MG63 (cell line): ENCODE measurements around the gene RBAK. TPM values are rescaled to one million over a fixed set of nuclear protein-coding genes. Genes with fewer than 3 reads are reported as not detected.
"Not testable (repeated sequence)": the region's sequence is repeated elsewhere in the genome, so short reads cannot be mapped to it uniquely, and the experiment has no call there.

Experiments
- DNase-seq: peaks from one replicate; pipeline ENCODE4 v3.0.0-alpha.2; 2020
- H3K27me3 ChIP-seq: fragments of 250-450 bp; sonication (Bioruptor Pico); 2 replicates; pipeline ENCODE4 v1.5.1; 2020; ENCODE audit warnings: mild to moderate bottlenecking, moderate library complexity
- H3K36me3 ChIP-seq: fragments of 250-450 bp; sonication (Bioruptor Pico); 2 replicates; pipeline ENCODE4 v1.5.1; 2020; ENCODE audit warnings: mild to moderate bottlenecking, moderate library complexity
- H3K4me3 ChIP-seq: fragments of 250-450 bp; sonication (Bioruptor Pico); 2 replicates; pipeline ENCODE4 v1.5.1; 2020; ENCODE audit warnings: mild to moderate bottlenecking, moderate library complexity
- H3K9me3 ChIP-seq: fragments of 250-450 bp; sonication (Bioruptor Pico); 2 replicates; pipeline ENCODE4 v1.5.1; 2020; ENCODE audit warnings: mild to moderate bottlenecking, moderate library complexity
- total RNA-seq: library from RNA; depleted of rRNA; stranded (reverse); fragments of >200 nt; shearing (Covaris generic); gene quantifications from 2 replicates; pipeline ENCODE4 v1.2.3, GENCODE V29; 2014; ENCODE audit warnings: low replicate concordance; rRNA removed

The RBAK gene
- total RNA-seq, 1 experiment from 2014 or later, result 1.3 TPM

- H3K4me3 ChIP-seq, H3K36me3 ChIP-seq, H3K27me3 ChIP-seq, H3K9me3 ChIP-seq, DNase-seq: not testable (repeated sequence)
These were observed 42.7 kb downstream of the RBAK start for GRCh38 chr7:5088228-5088833.

- DNase-seq, result no peak
- Histone ChIP-seq H3K9me3 (peaks cover 8% of the 10 kb centered on the region), H3K27me3 (0 out of 2 replicates have a peak, but pooled peaks cover 5% of the 10 kb centered on the region), H3K4me3 (no peak overlapping the region), H3K36me3 (no peaks in the 10 kb centered on the region)
These were observed 43.2 kb downstream of the RBAK start for GRCh38 chr7:5088906-5089305.

- H3K9me3 ChIP-seq, result peaks cover 23% of the 10 kb centered on the region
- DNase-seq, result no peak
- no peaks in the 10 kb centered on the region for H3K36me3 ChIP-seq
- no peak overlapping the region for H3K4me3 ChIP-seq
- no peaks in the 10 kb centered on the region for H3K27me3 ChIP-seq
These were observed 48.3 kb downstream of the RBAK start for GRCh38 chr7:5093948-5094347.

- H3K27me3 ChIP-seq, result no peaks in the 10 kb centered on the region
- no peaks in the 10 kb centered on the region for H3K36me3 ChIP-seq
- H3K9me3 ChIP-seq, result peaks cover 23% of the 10 kb centered on the region
- no peak for DNase-seq
- H3K4me3 ChIP-seq, result no peak overlapping the region
These were observed 49.0 kb downstream of the RBAK start for GRCh38 chr7:5094641-5095040.

- Histone ChIP-seq H3K4me3 (no peak overlapping the region), H3K36me3 (no peaks in the 10 kb centered on the region)
These were observed 70.7 kb downstream of the RBAK start for GRCh38 chr7:5116359-5116758.

GRCh38 chr7:5117095-5117970 is 71.7 kb downstream of the RBAK start:
- Histone ChIP-seq H3K9me3 (no peaks in the 10 kb centered on the region), H3K36me3 (no peaks in the 10 kb centered on the region), H3K4me3 (no peak overlapping the region), H3K27me3 (no peaks in the 10 kb centered on the region)
- no peak for DNase-seq

More at GRCh38 chr7:5116359-5116758, 70.7 kb downstream of the RBAK start:
- DNase-seq, result no peak
- Histone ChIP-seq H3K9me3 (no peaks in the 10 kb centered on the region), H3K27me3 (no peaks in the 10 kb centered on the region)

Other genes with a start within 250 kb of the RBAK start
- gene PAPOLB, start 183.8 kb upstream of the RBAK start, total RNA-seq, result 0.94 TPM in 1 of 2 replicates, not detected in the other
- gene RADIL, start 162.1 kb upstream of the RBAK start, total RNA-seq, result 1.1 and 1.6 TPM in 2 replicates
- gene MMD2, start 86.7 kb upstream of the RBAK start, total RNA-seq, result not detected in 2 replicates
- gene WIPI2, start 144.4 kb downstream of the RBAK start, total RNA-seq, result 50.1 and 61.5 TPM in 2 replicates
- 2.7 and 4.4 TPM in 2 replicates for gene SLC29A4, start 237.1 kb downstream of the RBAK start, total RNA-seq